Mesenchymal stem cell (in vitro differentiated cells and primary cell): ENCODE results near the gene NOC4L.
"Not testable (repeated sequence)": the region's sequence is repeated elsewhere in the genome, so short reads cannot be mapped to it uniquely, and the experiment has no call there.

Source experiments
- DNase-seq: peaks from one replicate; pipeline ENCODE4 v3.0.0-alpha.2; 2013
- H2AFZ ChIP-seq: one replicate; pipeline ENCODE4 v1.6.1; 2013; ENCODE audit warnings: low read depth, mild to moderate bottlenecking, control low read depth, inconsistent platforms, low read length, moderate library complexity
- H2AK5ac ChIP-seq: 2 replicates; pipeline ENCODE4 v1.6.1; 2013; ENCODE audit warnings: low read length, moderate library complexity, mild to moderate bottlenecking, inconsistent platforms; ENCODE audit not compliant: severe bottlenecking
- H2BK120ac ChIP-seq: one replicate; pipeline ENCODE4 v1.6.1; 2013; ENCODE audit warnings: low read depth, mild to moderate bottlenecking, inconsistent platforms, low read length, moderate library complexity
- H2BK12ac ChIP-seq, 2 experiments: one replicate each; pipeline ENCODE4 v1.6.1; 2013; ENCODE audit warnings: inconsistent platforms in 2 of 2, low read length in 2 of 2, mild to moderate bottlenecking in 2 of 2, moderate library complexity in 2 of 2, control low read depth in 1 of 2
- H2BK15ac ChIP-seq: one replicate; pipeline ENCODE4 v1.6.1; 2013; ENCODE audit warnings: mild to moderate bottlenecking, low read depth, inconsistent platforms; ENCODE audit not compliant: poor library complexity, severe bottlenecking
- H2BK5ac ChIP-seq: 2 replicates; pipeline ENCODE4 v1.6.1; 2013; ENCODE audit warnings: low read depth, mild to moderate bottlenecking, low read length, control low read depth, inconsistent platforms; ENCODE audit not compliant: poor library complexity, severe bottlenecking
- H3K14ac ChIP-seq, 2 experiments: one replicate each; pipeline ENCODE4 v1.6.1; 2013; ENCODE audit warnings: inconsistent platforms in 2 of 2, low read length in 2 of 2, control low read depth in 1 of 2, mild to moderate bottlenecking in 1 of 2, moderate library complexity in 1 of 2
- H3K18ac ChIP-seq, 2 experiments: one replicate each; pipeline ENCODE4 v1.6.1; 2013; ENCODE audit warnings: inconsistent platforms in 2 of 2, low read length in 2 of 2, control low read depth in 1 of 2, low read depth in 1 of 2, mild to moderate bottlenecking in 1 of 2
- H3K23ac ChIP-seq, 2 experiments: one replicate each; pipeline ENCODE4 v1.6.1; 2013; ENCODE audit warnings: inconsistent platforms in 2 of 2, low read length in 2 of 2, mild to moderate bottlenecking in 2 of 2, moderate library complexity in 2 of 2, control low read depth in 1 of 2
- H3K27ac ChIP-seq: 2 replicates; pipeline ENCODE4 v1.5.1; 2013; ENCODE audit warnings: mild to moderate bottlenecking, moderate library complexity, low read length, control low read depth, inconsistent platforms; ENCODE audit not compliant: poor library complexity, severe bottlenecking
- H3K27me3 ChIP-seq, 2 experiments: 2 replicates each; pipeline versions ENCODE4 v1.6.1 to v1.7.0; 2013; ENCODE audit warnings: low read length in 2 of 2, mild to moderate bottlenecking in 2 of 2, moderate library complexity in 2 of 2, control low read depth in 1 of 2, inconsistent platforms in 1 of 2; ENCODE audit not compliant: control insufficient read depth in 1 of 2, insufficient read depth in 1 of 2
- H3K36me3 ChIP-seq, 2 experiments: 2 replicates each; pipeline versions ENCODE4 v1.6.1 to v1.7.0; 2013; ENCODE audit warnings: low read length in 2 of 2, control low read depth in 1 of 2, inconsistent platforms in 1 of 2, low read depth in 1 of 2, mild to moderate bottlenecking in 1 of 2; ENCODE audit not compliant: insufficient read depth in 2 of 2, control insufficient read depth in 1 of 2
- H3K4ac ChIP-seq, 2 experiments: one replicate each; pipeline ENCODE4 v1.6.1; 2013; ENCODE audit warnings: inconsistent platforms in 2 of 2, low read length in 2 of 2, mild to moderate bottlenecking in 2 of 2, moderate library complexity in 2 of 2, control low read depth in 1 of 2, low read depth in 1 of 2
- H3K4me1 ChIP-seq: 2 replicates; pipeline ENCODE4 v1.6.1; 2013; ENCODE audit warnings: low read depth, low read length, control low read depth; ENCODE audit not compliant: control insufficient read depth, insufficient read depth
- H3K4me2 ChIP-seq: 2 replicates; pipeline ENCODE4 v1.6.1; 2013; ENCODE audit warnings: low read length, mild to moderate bottlenecking, inconsistent platforms; ENCODE audit not compliant: poor library complexity, severe bottlenecking
- H3K4me3 ChIP-seq, 2 experiments: 2 replicates each; pipeline versions ENCODE4 v1.5.1 to v1.7.0; 2013; ENCODE audit warnings: low read length in 2 of 2, mild to moderate bottlenecking in 2 of 2, control low read depth in 1 of 2, low read depth in 1 of 2; ENCODE audit not compliant: insufficient read depth in 1 of 2
- H3K79me1 ChIP-seq: replicated peaks from 2 replicates; pipeline ENCODE4 v1.6.1; 2013; ENCODE audit warnings: mild to moderate bottlenecking, control low read depth, low read length, inconsistent platforms; ENCODE audit not compliant: poor library complexity, severe bottlenecking
- H3K9ac ChIP-seq: 2 replicates; pipeline ENCODE4 v1.7.0; 2013; ENCODE audit warnings: mild to moderate bottlenecking, low read length, moderate library complexity
- H3K9me3 ChIP-seq: 2 replicates; pipeline ENCODE4 v1.7.0; 2013; ENCODE audit warnings: mild to moderate bottlenecking, low read length; ENCODE audit not compliant: control insufficient read depth
- H4K8ac ChIP-seq: one replicate; pipeline ENCODE4 v1.6.1; 2013; ENCODE audit warnings: inconsistent platforms, mild to moderate bottlenecking, low read length, moderate library complexity
- H4K91ac ChIP-seq: one replicate; pipeline ENCODE4 v1.6.1; 2013; ENCODE audit warnings: mild to moderate bottlenecking, low read length, inconsistent platforms
- WGBS: methylation state at CpG from one replicate; pipeline ENCODE4 v1.1.7; 2013; ENCODE audit warnings: mixed read lengths; 5-methylcytosine and 5-hydroxymethylcytosine counted together

NOC4L gene

DNA sequence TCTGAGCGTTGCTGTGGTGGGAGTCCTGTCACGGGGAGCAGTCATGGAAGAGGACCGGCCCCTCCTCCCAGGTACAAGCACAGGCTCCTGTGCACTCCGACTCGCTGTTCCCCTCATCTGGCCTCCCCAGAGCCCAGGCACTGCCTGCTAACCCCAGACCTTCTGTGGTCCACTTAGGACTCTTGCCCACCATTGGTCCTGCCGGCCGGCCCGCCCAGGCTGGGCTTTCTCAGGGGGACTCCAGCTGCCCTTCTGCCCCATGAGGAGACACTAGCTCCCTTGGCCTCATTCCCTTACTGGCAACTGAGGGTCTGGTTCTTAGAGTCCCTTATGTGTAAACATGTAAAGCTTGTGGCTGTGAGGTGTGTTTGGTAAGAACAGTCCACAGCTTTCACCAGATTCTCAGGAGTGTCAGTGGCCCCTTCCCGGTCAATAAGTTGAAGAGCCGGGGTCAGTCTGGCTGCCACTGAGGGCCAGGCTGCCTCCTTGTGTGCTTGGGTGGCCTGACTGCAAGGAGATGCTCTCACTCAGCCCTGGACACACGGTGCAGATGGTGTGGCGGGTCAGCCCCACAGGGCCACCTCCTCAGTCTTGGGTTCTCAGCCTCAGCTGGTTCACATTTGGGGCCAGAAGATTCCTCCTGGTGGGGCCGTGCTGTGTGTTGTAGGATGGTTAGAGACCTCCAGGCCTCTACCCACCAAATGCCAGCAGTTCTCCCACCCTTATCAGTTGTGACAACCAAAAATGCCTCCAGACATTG is 43.8 kb upstream of the NOC4L start:
- H3K36me3 ChIP-seq, result peaks cover 38 to 59% of the 10 kb centered on the region in 2 experiments
- H2BK5ac ChIP-seq, result no peak overlapping the region
- 98% methylated on average over 11 of the region's 13 CpGs for WGBS
- no peak overlapping the region for H2BK12ac ChIP-seq
- no peak overlapping the region for H4K91ac ChIP-seq
- H2AK5ac ChIP-seq, result no peak overlapping the region
- H3K4me1 ChIP-seq, result no peaks in the 10 kb centered on the region
- H2BK15ac ChIP-seq, result no peak overlapping the region
- no peak overlapping the region for H3K4me3 ChIP-seq
- peaks cover 43% of the 10 kb centered on the region for H3K79me1 ChIP-seq
- no peak overlapping the region for H3K23ac ChIP-seq
- no peak overlapping the region for H2AFZ ChIP-seq
- H3K27ac ChIP-seq, result no peak overlapping the region
- H3K4me2 ChIP-seq, result no peak overlapping the region
- no peak overlapping the region for H4K8ac ChIP-seq
- H3K18ac ChIP-seq, result no peak overlapping the region
- no peak overlapping the region for H2BK120ac ChIP-seq
- H3K4ac ChIP-seq, result no peak overlapping the region
- H3K9me3 ChIP-seq, result no peaks in the 10 kb centered on the region
- DNase-seq, result no peak
- no peak overlapping the region for H3K14ac ChIP-seq
- no peak overlapping the region for H3K9ac ChIP-seq
- no peaks in the 10 kb centered on the region for H3K27me3 ChIP-seq

DNA sequence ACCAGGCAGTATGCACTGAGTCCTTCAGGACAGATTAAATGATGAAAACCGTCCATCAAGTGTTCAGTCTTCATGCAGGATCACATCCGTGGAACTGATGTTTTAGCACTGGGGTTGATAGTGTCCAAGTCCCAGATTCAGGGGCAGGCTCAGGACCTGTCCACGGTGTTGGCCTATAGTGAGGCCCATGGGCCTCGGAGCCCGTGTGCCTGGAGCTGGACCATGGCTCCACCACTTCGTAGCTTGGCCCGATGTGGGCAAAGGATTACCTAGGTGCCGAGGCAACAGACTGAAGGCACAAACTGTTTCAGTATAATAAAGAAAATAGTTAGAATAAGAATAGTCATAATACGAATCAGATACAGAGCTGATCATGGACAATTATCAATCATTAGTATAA is 42.0 kb upstream of the NOC4L start:
- Histone ChIP-seq H3K27me3 (no peaks in the 10 kb centered on the region), H3K18ac (no peak overlapping the region), H4K8ac (no peak overlapping the region), H3K14ac (no peak overlapping the region), H3K9ac (no peak overlapping the region), H3K4ac (no peak overlapping the region), H3K27ac (no peak overlapping the region), H2BK15ac (no peak overlapping the region), H4K91ac (no peak overlapping the region), H3K4me1 (no peaks in the 10 kb centered on the region), H2AK5ac (no peak overlapping the region), H3K4me3 (no peak overlapping the region), H3K79me1 (peaks cover 35% of the 10 kb centered on the region), H2AFZ (no peak overlapping the region), H3K36me3 (peaks cover 34 to 58% of the 10 kb centered on the region in 2 experiments), H3K23ac (no peak overlapping the region), H3K9me3 (no peaks in the 10 kb centered on the region), H2BK12ac (no peak overlapping the region), H2BK120ac (no peak overlapping the region), H3K4me2 (no peak overlapping the region), H2BK5ac (no peak overlapping the region)
- DNase-seq, result no peak
- 98% methylated on average over 7 of the region's 9 CpGs for WGBS

DNA sequence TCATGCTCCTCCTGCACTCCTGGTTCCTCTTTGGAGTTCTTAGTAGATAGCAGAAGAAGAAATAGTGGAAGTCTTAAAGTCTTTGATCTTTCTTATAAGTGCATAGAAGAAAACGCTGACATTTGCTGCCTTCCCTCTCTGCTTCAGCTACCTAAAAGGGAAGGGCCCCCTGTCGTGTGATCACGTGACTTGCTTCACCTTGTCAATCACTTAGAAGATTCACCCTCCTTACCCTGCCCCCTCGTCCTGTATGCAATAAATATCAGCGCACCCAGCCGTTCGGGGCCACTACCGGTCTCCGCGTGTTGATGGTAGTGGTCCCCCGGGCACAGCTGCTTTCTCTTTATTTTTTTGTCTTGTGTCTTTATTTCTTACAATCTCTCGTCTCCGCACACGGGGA is 41.2 kb upstream of the NOC4L start:
- not testable (repeated sequence) for H3K14ac ChIP-seq, H2BK12ac ChIP-seq, H3K4me1 ChIP-seq, H3K27ac ChIP-seq, DNase-seq, H3K4me3 ChIP-seq, H2AFZ ChIP-seq, H3K4me2 ChIP-seq, H3K23ac ChIP-seq, H2BK15ac ChIP-seq, H3K18ac ChIP-seq, H2BK5ac ChIP-seq, H3K9me3 ChIP-seq, H3K9ac ChIP-seq, H3K4ac ChIP-seq, H2AK5ac ChIP-seq, H3K27me3 ChIP-seq, H2BK120ac ChIP-seq, H4K91ac ChIP-seq, H4K8ac ChIP-seq
- 92% methylated on average over 14 of the region's 14 CpGs for WGBS
- peaks cover 34% of the 10 kb centered on the region for H3K79me1 ChIP-seq
- H3K36me3 ChIP-seq, result peaks cover 36 to 59% of the 10 kb centered on the region in 2 experiments

DNA sequence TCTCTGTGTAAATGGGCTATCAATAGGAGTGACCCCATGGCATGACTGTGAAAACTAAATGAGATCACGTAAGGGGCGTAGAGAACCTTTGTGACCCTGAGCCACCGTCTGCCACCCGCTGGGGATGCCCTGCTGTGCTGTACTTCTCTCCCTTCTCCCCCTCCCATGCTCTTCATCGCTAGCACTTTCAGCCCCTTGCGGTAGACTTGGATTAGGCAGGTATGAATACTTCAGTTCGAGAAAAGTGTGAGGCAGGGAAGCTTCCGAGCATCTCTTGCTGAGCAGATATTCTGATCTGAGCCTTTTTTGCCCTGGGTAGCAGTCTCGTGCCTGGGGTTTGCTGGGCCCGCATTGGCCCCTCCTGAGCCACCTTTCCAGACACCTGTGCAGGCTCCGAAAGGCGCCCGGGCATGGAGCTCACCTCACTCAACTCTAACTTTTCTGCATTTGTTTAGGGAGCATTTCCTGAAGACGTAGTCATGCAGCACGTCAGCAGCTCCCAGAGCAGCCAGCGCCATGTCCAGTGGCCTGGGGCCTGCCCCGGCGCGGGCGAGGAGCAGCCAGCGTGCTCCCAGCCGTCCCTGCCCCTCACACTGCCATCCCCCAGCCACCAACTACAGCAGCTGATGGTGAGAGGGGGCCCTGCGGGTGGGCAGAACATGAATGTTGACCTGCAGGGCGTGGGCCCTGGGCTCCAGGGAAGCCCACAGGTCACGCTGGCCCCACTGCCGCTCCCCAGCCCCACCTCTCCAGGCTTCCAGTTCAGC is 40.5 kb upstream of the NOC4L start:
- no peak overlapping the region for H3K23ac ChIP-seq
- H3K36me3 ChIP-seq, result peaks cover 41 to 60% of the 10 kb centered on the region in 2 experiments
- H2BK5ac ChIP-seq, result no peak overlapping the region
- H3K18ac ChIP-seq, result no peak overlapping the region
- no peak overlapping the region for H3K27ac ChIP-seq
- no peaks in the 10 kb centered on the region for H3K27me3 ChIP-seq
- H3K9me3 ChIP-seq, result no peaks in the 10 kb centered on the region
- H2AK5ac ChIP-seq, result no peak overlapping the region
- peaks cover 35% of the 10 kb centered on the region for H3K79me1 ChIP-seq
- H3K14ac ChIP-seq, result no peak overlapping the region
- 95% methylated on average over 20 of the region's 26 CpGs for WGBS
- H2BK120ac ChIP-seq, result no peak overlapping the region
- H2BK15ac ChIP-seq, result no peak overlapping the region
- no peak for DNase-seq
- H2BK12ac ChIP-seq, result no peak overlapping the region
- no peak overlapping the region for H3K4me3 ChIP-seq
- H4K8ac ChIP-seq, result no peak overlapping the region
- H4K91ac ChIP-seq, result no peak overlapping the region
- no peak overlapping the region for H3K4ac ChIP-seq
- H2AFZ ChIP-seq, result no peak overlapping the region
- no peak overlapping the region for H3K4me2 ChIP-seq
- no peaks in the 10 kb centered on the region for H3K4me1 ChIP-seq
- no peak overlapping the region for H3K9ac ChIP-seq
